ENCODE results near the gene AHRR.
"Not testable (repeated sequence)": the region's sequence is repeated elsewhere in the genome, so short reads cannot be mapped to it uniquely, and the experiment has no call there.

Gene AHRR

GRCh38 chr5:483011-483410 is 161.5 kb downstream of the AHRR start:
- Mint-ChIP-seq H3K4me1 (ENCODE audit: low read depth in 2 of 2) (peaks cover 0 to 3% of the 10 kb centered on the region in 2 donors), H3K4me3 (no peak overlapping the region), H3K27ac (no peak overlapping the region), H3K36me3 (ENCODE audit: insufficient read depth) (no peaks in the 10 kb centered on the region), H3K9me3 (no peaks in the 10 kb centered on the region), H3K27me3 (peaks cover 6 to 40% of the 10 kb centered on the region in 2 donors)
- ATAC-seq (replicated peaks) (no peak), DNase-seq (no peak)

GRCh38 chr5:483434-484140 is 162.1 kb downstream of the AHRR start:
- Mint-ChIP-seq H3K4me3 (no peak overlapping the region), H3K9me3 (no peaks in the 10 kb centered on the region), H3K27me3 (peaks cover 6 to 36% of the 10 kb centered on the region in 2 donors), H3K36me3 (ENCODE audit: insufficient read depth) (no peaks in the 10 kb centered on the region), H3K4me1 (ENCODE audit: low read depth in 2 of 2) (peaks cover 0 to 3% of the 10 kb centered on the region in 2 donors), H3K27ac (no peak overlapping the region)
- DNase-seq: no peak
- no peak for ATAC-seq (replicated peaks)

- Mint-ChIP-seq H3K27me3 (peaks cover 6 to 29% of the 10 kb centered on the region in 2 donors), H3K4me1 (ENCODE audit: low read depth in 2 of 2) (peaks cover 0 to 3% of the 10 kb centered on the region in 2 donors)
Observed at GRCh38 chr5:484556-484955, 163.0 kb downstream of the AHRR start.

GRCh38 chr5:485113-485945 is 163.8 kb downstream of the AHRR start:
- no peak for ATAC-seq (replicated peaks)
- Mint-ChIP-seq H3K27me3 (peaks cover 0 to 27% of the 10 kb centered on the region in 2 donors), H3K27ac (no peak overlapping the region), H3K4me1 (ENCODE audit: low read depth in 2 of 2) (peaks cover 0 to 3% of the 10 kb centered on the region in 2 donors), H3K9me3 (no peaks in the 10 kb centered on the region), H3K36me3 (ENCODE audit: insufficient read depth) (no peaks in the 10 kb centered on the region), H3K4me3 (peak overlapping the region in 1 of 2 donors; percentile 46)
- DNase-seq: no peak

More at GRCh38 chr5:484556-484955, 163.0 kb downstream of the AHRR start:
- no peak for ATAC-seq (replicated peaks)
- no peaks in the 10 kb centered on the region for H3K36me3 Mint-ChIP-seq (ENCODE audit: insufficient read depth)
- no peak overlapping the region for H3K4me3 Mint-ChIP-seq
- DNase-seq: no peak
- H3K27ac Mint-ChIP-seq: no peak overlapping the region
- no peaks in the 10 kb centered on the region for H3K9me3 Mint-ChIP-seq

- H3K4me1 Mint-ChIP-seq (ENCODE audit: low read depth in 2 of 2): peaks cover 0 to 3% of the 10 kb centered on the region in 2 donors
- H3K27ac Mint-ChIP-seq: no peak overlapping the region
- ATAC-seq (replicated peaks): peak; percentile 27
- H3K9me3 Mint-ChIP-seq: no peaks in the 10 kb centered on the region
- H3K27me3 Mint-ChIP-seq: peaks cover 0 to 22% of the 10 kb centered on the region in 2 donors
- no peak for DNase-seq
- H3K4me3 Mint-ChIP-seq: peak overlapping the region in 1 of 2 donors; percentile 29
- no peaks in the 10 kb centered on the region for H3K36me3 Mint-ChIP-seq (ENCODE audit: insufficient read depth)
Observed at GRCh38 chr5:485946-486491, 164.5 kb downstream of the AHRR start.

GRCh38 chr5:486597-486996 is 165.1 kb downstream of the AHRR start:
- not testable (repeated sequence) for ATAC-seq (replicated peaks); H3K9me3 Mint-ChIP-seq; H3K27ac Mint-ChIP-seq; H3K36me3 Mint-ChIP-seq (ENCODE audit: insufficient read depth); H3K4me1 Mint-ChIP-seq (ENCODE audit: low read depth in 2 of 2); DNase-seq
- Mint-ChIP-seq H3K4me3 (peak overlapping the region in 1 of 2 donors; percentile 29), H3K27me3 (peaks cover 0 to 16% of the 10 kb centered on the region in 2 donors)
